ENCODE data around the gene NOL4L. TPM values are rescaled to one million over a fixed set of nuclear protein-coding genes. Genes with fewer than 3 reads are reported as not detected.
A peak's percentile ranks its signal among the peaks of the same experiment; 100 is the strongest.

NOL4L gene
- total and polyA plus RNA-seq, 9 donors: 3.3 to 17.1 (median 10.6) TPM

GRCh38 chr20:32536851-32537656 lies 48.1 kb downstream of the NOL4L start:
- Histone ChIP-seq H3K9me3 (no peaks in the 10 kb centered on the region), H3K36me3 (no peaks in the 10 kb centered on the region), H3K27ac (no peak overlapping the region), H3K4me1 (ENCODE audit: insufficient read depth) (peaks cover 10% of the 10 kb centered on the region), H3K4me3 (peak overlapping the region; percentile 31), H3K27me3 (no peaks in the 10 kb centered on the region)
- peak in 2 of 5 donors; percentile 51 to 54 for DNase-seq
- intact Hi-C loops (cut with DNase I): no loop called here
- TF ChIP-seq CTCF (IDR thresholded peaks at IDR 0.05) (no peak), POLR2A (IDR thresholded peaks at IDR 0.05) (no peak), EP300 (IDR thresholded peaks at IDR 0.05) (no peak)
- 4 to 14% (median 5%) methylated on average over 8 to 62 of the region's 62 CpGs for WGBS, 3 donors

- intact Hi-C loops (cut with DNase I): no loop called here
- peak in 4 of 5 donors; percentile 24 to 59 (median 50) for DNase-seq
- TF ChIP-seq POLR2A (IDR thresholded peaks at IDR 0.05) (no peak), CTCF (IDR thresholded peaks at IDR 0.05) (no peak), EP300 (IDR thresholded peaks at IDR 0.05) (no peak)
- 2 to 5% (median 3%) methylated on average over 49 to 63 of the region's 68 CpGs for WGBS, 3 donors
- H3K36me3 ChIP-seq: no peaks in the 10 kb centered on the region
- no peaks in the 10 kb centered on the region for H3K27me3 ChIP-seq
- H3K4me3 ChIP-seq: peak overlapping the region; percentile 31
- no peak overlapping the region for H3K27ac ChIP-seq
- H3K4me1 ChIP-seq (ENCODE audit: insufficient read depth): peaks cover 10% of the 10 kb centered on the region
- no peaks in the 10 kb centered on the region for H3K9me3 ChIP-seq
Observed at GRCh38 chr20:32535953-32536823, 48.9 kb downstream of the NOL4L start.

GRCh38 chr20:32535316-32535952 lies 49.7 kb downstream of the NOL4L start:
- peak overlapping the region; percentile 31 for H3K4me3 ChIP-seq
- WGBS, 3 donors: 81 to 85% (median 82%) methylated on average over 18 of the region's 18 CpGs

More at GRCh38 chr20:32535316-32535952, 49.7 kb downstream of the NOL4L start:
- H3K27ac ChIP-seq: no peak overlapping the region
- intact Hi-C loops (cut with DNase I): no loop called here
- no peaks in the 10 kb centered on the region for H3K36me3 ChIP-seq
- H3K4me1 ChIP-seq (ENCODE audit: insufficient read depth): peaks cover 10% of the 10 kb centered on the region
- TF ChIP-seq CTCF (IDR thresholded peaks at IDR 0.05): no peak
- H3K27me3 ChIP-seq: no peaks in the 10 kb centered on the region
- no peak for DNase-seq
- H3K9me3 ChIP-seq: no peaks in the 10 kb centered on the region
